ENCODE measurements around the gene OR2C3. TPM values are rescaled to one million over a fixed set of nuclear protein-coding genes. Genes with fewer than 3 reads are reported as not detected.

The OR2C3 gene
- total and polyA plus RNA-seq, 2 of the 8 experiments (the other 6 are each of a cell fraction or from before 2014, with no cell fraction given), result not detected

DNA sequence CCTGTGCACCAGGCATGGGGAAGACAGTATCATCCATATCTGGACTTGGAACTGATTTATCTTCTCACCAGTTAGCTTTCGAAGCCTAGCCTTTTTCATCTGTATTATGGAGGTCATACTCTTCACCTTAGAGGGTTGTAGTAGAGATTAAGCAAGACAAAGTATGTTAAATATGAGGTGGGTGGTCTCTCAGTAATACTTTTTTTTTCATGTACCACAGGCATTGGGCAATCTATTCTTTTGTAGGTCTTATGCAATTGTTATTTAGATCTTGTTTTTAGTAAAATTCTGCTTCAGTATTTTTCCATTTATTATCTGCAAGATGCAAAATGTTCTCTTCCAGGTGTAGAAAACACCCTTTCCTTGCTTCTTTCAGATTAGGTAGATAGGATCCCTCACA lies 43.1 kb downstream of the OR2C3 start:
- WGBS, 2 experiments (ENCODE audit: extremely low coverage in 1 of 2, insufficient coverage in 1 of 2, insufficient read length in 1 of 2, insufficient replicate concordance in 2 of 2, low coverage in 1 of 2, low lambda C conversion rate in 2 of 2, missing lambda C conversion rate in 1 of 2), result 87% methylated on average over 1 of the region's 1 CpG; no CpG with 5 or more reads in 1 of the 2 experiments
- Histone ChIP-seq H3K79me1 (ENCODE audit: low read depth, low read length) (no peaks in the 10 kb centered on the region), H2AFZ (ENCODE audit: low read length) (no peak overlapping the region), H3K14ac (ENCODE audit: insufficient read length) (no peak overlapping the region), H3K27ac (ENCODE audit: low read depth, low read length) (no peak overlapping the region), H3K56ac (replicated peaks; ENCODE audit: insufficient read length, low read depth, low read length) (no peak overlapping the region), H3K23ac (ENCODE audit: insufficient read length) (no peak overlapping the region), H2BK20ac (ENCODE audit: low read length) (no peak overlapping the region), H3K9ac (replicated peaks in 1 of 4; ENCODE audit: extremely low read depth in 1 of 4, low read depth in 3 of 4, low read length in 3 of 4) (no peak overlapping the region), H3K36me3 (ENCODE audit: control insufficient read depth in 2 of 4, insufficient read depth in 4 of 4, low read length in 3 of 4) (no peaks in the 10 kb centered on the region), H3K4me1 (replicated peaks in 1 of 4; ENCODE audit: control insufficient read depth in 3 of 4, insufficient read depth in 4 of 4, low read length in 3 of 4) (no peaks in the 10 kb centered on the region), H4K91ac (replicated peaks; ENCODE audit: insufficient read length, low read length) (no peak overlapping the region), H4K20me1 (replicated peaks in 1 of 2; ENCODE audit: control insufficient read depth in 1 of 2, insufficient read depth in 2 of 2, low read length in 2 of 2) (no peaks in the 10 kb centered on the region), H3K27me3 (replicated peaks in 1 of 4; ENCODE audit: control insufficient read depth in 3 of 4, extremely low read depth in 1 of 4, insufficient read depth in 3 of 4, low read length in 3 of 4) (no peaks in the 10 kb centered on the region), H4K5ac (ENCODE audit: insufficient read length, low read depth, low read length) (no peak overlapping the region), H4K8ac (ENCODE audit: extremely low read depth, insufficient read depth, low read length) (no peak overlapping the region), H2BK12ac (ENCODE audit: low read depth, low read length) (no peak overlapping the region), H2AK5ac (ENCODE audit: low read depth, low read length) (no peak overlapping the region), H3K18ac (ENCODE audit: extremely low read depth, low read length) (no peak overlapping the region), H2BK120ac (replicated peaks; ENCODE audit: low read depth, low read length) (no peak overlapping the region), H3K4me3 (ENCODE audit: extremely low read depth in 1 of 4, insufficient read depth in 2 of 4, low read depth in 3 of 4, low read length in 4 of 4) (no peak overlapping the region), H3K9me3 (ENCODE audit: insufficient read depth in 2 of 2, low read depth in 1 of 2, low read length in 1 of 2) (no peaks in the 10 kb centered on the region), H3K4ac (replicated peaks; ENCODE audit: insufficient read length, low read depth, low read length) (no peak overlapping the region), H3K23me2 (ENCODE audit: low read depth, low read length) (no peaks in the 10 kb centered on the region), H2BK5ac (ENCODE audit: low read depth, low read length) (no peak overlapping the region), H3K79me2 (ENCODE audit: control insufficient read depth in 1 of 2, insufficient read depth in 2 of 2, low read length in 2 of 2) (no peaks in the 10 kb centered on the region), H3K4me2 (ENCODE audit: insufficient read depth in 1 of 2, low read depth in 2 of 2, low read length in 2 of 2) (no peak overlapping the region), H2BK15ac (ENCODE audit: low read length) (no peak overlapping the region)
- FAIRE-seq (no peak), DNase-seq (ENCODE audit: low read depth in 1 of 2, low spot score in 2 of 2) (no peak)
- no peak for TF ChIP-seq CREB1 (IDR thresholded peaks at IDR 0.05)
- TF ChIP-seq TBP (IDR thresholded peaks at IDR 0.05; ENCODE audit: low read depth, low read length), result no peak
- no peak for TF ChIP-seq TAF1 (IDR thresholded peaks at IDR 0.05; ENCODE audit: low read depth, low read length)
- TF ChIP-seq RXRA (IDR thresholded peaks at IDR 0.05; ENCODE audit: insufficient read depth, low read depth, low read length), result no peak
- no peak for TF ChIP-seq JUND (IDR thresholded peaks at IDR 0.05; ENCODE audit: low read length)
- POLR2A ChIA-PET (ENCODE audit: partially characterized antibody), result no interaction called here
- CTCF ChIA-PET (ENCODE audit: partially characterized antibody), result interaction anchor here (0.6 to 0.9 kb wide), 2 partner anchors 103 to 812 kb away, joined by 3 to 4 read pairs; no protein-coding TSS in a partner anchor

All from H1 (cell line).